HG02571 (cell line): ENCODE results near the gene PRSS3.
A peak's percentile ranks its signal among the peaks of the same experiment; 100 is the strongest.
"Not testable (repeated sequence)": the region's sequence is repeated elsewhere in the genome, so short reads cannot be mapped to it uniquely, and the experiment has no call there.

Experiments
- ATAC-seq: cut with Tn5 transposase; IDR thresholded peaks from one replicate; pipeline ENCODE4 v1.9.1; 2021; ENCODE audit warnings: mild to moderate bottlenecking, moderate library complexity; ENCODE audit not compliant: unreplicated experiment

The PRSS3 gene

DNA sequence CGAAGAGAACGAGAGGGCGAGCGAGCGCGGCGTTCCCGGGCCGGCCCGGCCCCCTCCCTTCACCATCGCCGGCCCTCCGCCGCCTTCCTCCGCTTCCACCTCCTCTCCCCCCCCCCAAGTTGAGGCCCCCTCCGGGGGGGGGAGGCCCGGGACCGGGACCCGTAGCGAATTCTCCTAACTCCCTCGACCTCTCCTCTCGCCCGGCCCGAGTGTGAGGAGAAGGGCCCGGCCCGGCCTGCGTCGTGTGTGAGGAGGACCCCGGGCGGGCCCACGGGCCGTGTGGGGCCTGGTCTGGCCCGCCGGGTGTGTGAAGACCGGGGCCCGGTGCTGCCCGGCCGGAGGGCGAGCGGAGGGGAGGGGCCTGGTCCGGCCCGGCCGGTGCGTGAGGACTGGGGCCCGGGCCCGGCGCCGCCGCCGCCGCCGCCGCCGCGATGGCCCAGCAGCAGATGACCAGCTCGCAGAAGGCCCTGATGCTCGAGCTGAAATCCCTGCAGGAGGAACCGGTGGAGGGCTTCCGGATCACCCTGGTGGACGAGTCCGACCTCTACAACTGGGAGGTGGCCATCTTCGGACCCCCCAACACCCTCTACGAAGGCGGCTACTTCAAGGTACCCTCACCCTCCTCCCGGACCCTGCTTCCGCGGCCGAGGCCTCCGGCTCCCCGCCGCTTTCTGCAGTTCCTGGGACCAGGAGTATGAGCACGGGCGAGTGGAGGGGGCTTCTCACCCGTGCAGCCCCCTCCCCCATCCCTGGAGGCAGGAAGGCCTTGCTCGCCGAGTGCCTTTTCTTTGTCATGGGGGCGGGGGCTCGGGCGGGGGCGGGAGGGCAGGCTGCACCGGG lies 22.2 kb downstream of the PRSS3 start:
- ATAC-seq = peak; percentile 28

- peak; percentile 5 for ATAC-seq
These were observed 22.9 kb downstream of the PRSS3 start for GRCh38 chr9:33818167-33818846.

GRCh38 chr9:33818847-33819500 lies 23.6 kb downstream of the PRSS3 start:
- ATAC-seq = no peak

- ATAC-seq = no peak
These were observed 24.9 kb downstream of the PRSS3 start for GRCh38 chr9:33820231-33820745.

- ATAC-seq = no peak
These were observed 28.4 kb downstream of the PRSS3 start for GRCh38 chr9:33823801-33824200.

- not testable (repeated sequence) for ATAC-seq
These were observed 31.9 kb downstream of the PRSS3 start for GRCh38 chr9:33827285-33827684.

GRCh38 chr9:33829641-33830230 lies 34.4 kb downstream of the PRSS3 start:
- ATAC-seq = not testable (repeated sequence)

DNA sequence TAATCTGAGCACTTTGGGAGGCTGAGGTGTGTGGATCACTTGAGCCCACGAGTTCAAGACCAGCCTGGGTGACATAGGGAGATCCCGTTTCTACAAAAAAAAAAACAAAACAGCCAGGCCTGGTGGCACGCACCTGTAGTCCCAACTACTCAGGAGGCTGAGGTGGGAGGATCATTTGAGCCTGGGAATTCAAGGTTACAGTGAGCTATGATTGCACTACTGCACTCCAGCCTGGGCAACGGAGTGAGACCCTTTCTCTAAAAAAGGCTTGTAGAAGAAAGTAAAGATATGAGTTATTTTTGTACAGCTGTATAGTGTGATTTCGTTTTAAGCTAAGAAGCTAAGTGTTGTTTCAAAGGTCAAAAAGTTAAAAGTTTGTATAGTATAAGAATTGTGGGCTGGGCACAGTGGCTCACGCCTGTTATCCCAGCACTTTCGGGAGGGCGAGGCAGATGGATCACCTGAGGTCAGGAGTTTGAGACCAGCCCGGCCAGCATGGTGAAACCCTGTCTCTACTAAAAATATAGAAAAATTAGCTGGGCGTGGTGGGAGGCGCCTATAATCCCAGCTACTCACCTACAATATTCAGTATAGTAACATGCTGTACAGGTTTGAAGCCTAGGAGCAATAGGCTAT lies 40.4 kb downstream of the PRSS3 start:
- no peak for ATAC-seq

GRCh38 chr9:33836261-33836660 lies 40.9 kb downstream of the PRSS3 start:
- not testable (repeated sequence) for ATAC-seq

GRCh38 chr9:33837138-33837537 lies 41.8 kb downstream of the PRSS3 start:
- ATAC-seq = no peak

DNA sequence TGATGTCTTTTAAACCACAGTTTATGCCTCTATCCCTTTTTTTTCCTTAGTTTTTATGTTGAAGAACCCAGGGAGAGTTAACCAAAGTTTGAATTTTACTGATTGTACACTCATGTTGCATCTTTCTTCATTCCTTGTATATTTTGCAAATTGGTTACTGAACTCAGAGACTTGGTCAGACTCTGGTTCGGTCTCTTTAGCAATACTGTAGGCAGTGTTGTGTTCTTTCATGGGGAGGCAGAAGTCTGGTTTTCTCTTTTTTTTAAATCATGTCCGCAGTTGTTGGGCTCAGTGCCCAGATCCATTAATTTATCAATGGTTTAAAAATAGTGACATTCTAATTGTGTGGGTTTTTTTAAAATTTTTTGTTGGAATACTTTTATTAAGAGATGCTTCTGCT lies 45.0 kb downstream of the PRSS3 start:
- ATAC-seq = no peak

DNA sequence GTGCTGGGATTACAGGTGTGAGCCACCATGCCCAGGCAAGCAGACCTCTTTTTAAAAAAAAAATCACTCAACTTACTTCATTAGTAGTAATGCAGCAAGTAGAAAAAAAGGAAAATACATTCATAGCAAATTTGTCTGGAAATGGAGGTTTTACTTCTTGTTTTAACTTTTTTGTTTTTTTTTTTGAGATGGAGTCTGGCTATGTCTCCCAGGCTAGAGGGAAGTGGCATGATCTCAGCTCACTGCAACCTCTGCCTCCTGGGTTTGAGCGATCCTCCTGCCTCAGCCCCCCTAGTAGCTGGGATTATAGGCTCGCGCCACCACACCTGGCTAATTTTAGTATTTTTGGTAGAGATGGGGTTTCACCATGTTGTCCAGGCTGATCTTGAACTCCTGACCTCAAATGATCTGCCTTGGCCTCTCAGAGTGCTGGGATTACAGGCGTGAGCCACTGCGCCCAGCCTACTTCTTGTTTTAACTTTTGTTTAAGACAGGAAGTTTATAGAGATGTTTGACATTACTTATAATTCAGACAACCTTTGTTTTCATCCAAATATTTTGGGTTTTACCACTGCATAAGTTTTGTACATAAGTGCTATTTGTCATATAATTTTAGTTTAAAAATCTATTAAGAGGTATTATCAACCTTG lies 48.1 kb downstream of the PRSS3 start:
- ATAC-seq = no peak

DNA sequence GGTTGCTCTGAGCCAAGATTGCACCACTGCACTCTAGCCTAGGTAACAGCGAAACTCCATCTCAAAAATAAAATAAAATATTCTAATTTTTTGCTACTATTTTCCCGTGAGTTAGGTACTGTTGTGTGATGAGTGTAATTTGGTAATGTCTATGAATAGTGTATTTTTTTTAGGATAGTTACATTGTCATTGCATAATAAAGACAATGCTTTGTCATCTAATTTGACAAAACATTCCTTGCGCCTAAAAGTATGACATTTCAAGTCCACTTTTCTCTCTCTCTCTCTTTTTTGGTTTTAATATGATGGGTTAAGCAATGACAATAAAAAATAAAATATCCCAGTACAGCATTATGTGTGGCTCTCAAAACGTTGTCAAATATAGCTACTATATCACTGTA lies 50.9 kb downstream of the PRSS3 start:
- ATAC-seq = no peak

- ATAC-seq = not testable (repeated sequence)
These were observed 52.5 kb downstream of the PRSS3 start for GRCh38 chr9:33847894-33848205.
